ENCODE measurements around the gene PNRC2. TPM values are rescaled to one million over a fixed set of nuclear protein-coding genes. Genes with fewer than 3 reads are reported as not detected.

The PNRC2 gene
- total and polyA plus RNA-seq, 10 of the 15 experiments (the other 5 are each of a cell fraction or from before 2014, with no cell fraction given) = 106 to 205 (median 163) TPM

- ChIA-PET SMC1A (ENCODE audit: uncharacterized antibody, unreplicated experiment) (interaction anchor here (1.2 to 4.4 kb wide), 11 partner anchors 27 to 192 kb away, joined by 3 to 117 read pairs (median 13); partner anchors contain the start of gene PITHD1), POLR2A (interaction anchor here (0.6 to 2.5 kb wide), 3 partner anchors 49 to 135 kb away, joined by 3 to 14 read pairs (median 3); no protein-coding TSS in a partner anchor), CTCF (interaction anchor here (0.6 to 4.2 kb wide), 10 partner anchors 8 to 144 kb away, joined by 3 to 220 read pairs (median 22); partner anchors contain the start of genes HMGCL and PITHD1), RAD21 (ENCODE audit: unreplicated experiment) (interaction anchor here (2.2 to 3.8 kb wide), 6 partner anchors 8 to 144 kb away, joined by 15 to 175 read pairs (median 27); partner anchors contain the start of gene GALE)
- H3K36me3 ChIP-seq (ENCODE audit: control insufficient read depth in 2 of 2, insufficient read depth in 2 of 2, low read length in 1 of 2) = no peaks in the 10 kb centered on the region
- H3K4me1 ChIP-seq (ENCODE audit: control insufficient read depth, insufficient read depth, low read length) = peaks cover 37% of the 10 kb centered on the region
- H3K9ac ChIP-seq (ENCODE audit: control insufficient read depth, insufficient read depth, low read length) = no peak overlapping the region
- peaks cover 35% of the 10 kb centered on the region for H3K79me2 ChIP-seq (ENCODE audit: control insufficient read depth, insufficient read depth, low read length)
- TF ChIP-seq MLLT1 (IDR thresholded peaks at IDR 0.05) (no peak), SRF (IDR thresholded peaks at IDR 0.05; ENCODE audit: low read depth in 2 of 2, low read length in 2 of 2) (no peak)
- no peaks in the 10 kb centered on the region for H4K20me1 ChIP-seq (ENCODE audit: control insufficient read depth, insufficient read depth)
- DNase-seq (ENCODE audit: low read depth, low spot score) = no peak
- intact Hi-C loops (cut with micrococcal nuclease; ENCODE audit: unreplicated experiment) = no loop called here
- H2AFZ ChIP-seq (ENCODE audit: control insufficient read depth, low read depth, low read length) = no peak overlapping the region
- no TSS peak for BruUV-seq (replicated peaks)
- H3K27ac ChIP-seq (ENCODE audit: control insufficient read depth, insufficient read depth) = no peak overlapping the region; the same call in 1 of the 2 replicates
- 78% methylated on average over 4 of the region's 4 CpGs for WGBS (ENCODE audit: insufficient coverage, insufficient replicate concordance, low lambda C conversion rate, missing lambda C conversion rate)
- in situ Hi-C loops (cut with MboI) = loop anchor here (5.0 kb wide), 2 partner anchors 108 to 143 kb away; no protein-coding TSS in a partner anchor
- ATAC-seq = no peak
- FAIRE-seq = no peak
- no peak overlapping the region for H3K4me2 ChIP-seq (ENCODE audit: control insufficient read depth, insufficient read depth)
- no peaks in the 10 kb centered on the region for H3K9me3 ChIP-seq (replicated peaks; ENCODE audit: control insufficient read depth, insufficient read depth, low read length)
- no peaks in the 10 kb centered on the region for H3K27me3 ChIP-seq (replicated peaks in 1 of 2; ENCODE audit: control insufficient read depth in 2 of 2, insufficient read depth in 2 of 2, low read length in 1 of 2)
- H3K4me3 ChIP-seq = no peak overlapping the region
Measured at GRCh38 chr1:23914921-23915320, 44.7 kb upstream of the PNRC2 start.

DNA sequence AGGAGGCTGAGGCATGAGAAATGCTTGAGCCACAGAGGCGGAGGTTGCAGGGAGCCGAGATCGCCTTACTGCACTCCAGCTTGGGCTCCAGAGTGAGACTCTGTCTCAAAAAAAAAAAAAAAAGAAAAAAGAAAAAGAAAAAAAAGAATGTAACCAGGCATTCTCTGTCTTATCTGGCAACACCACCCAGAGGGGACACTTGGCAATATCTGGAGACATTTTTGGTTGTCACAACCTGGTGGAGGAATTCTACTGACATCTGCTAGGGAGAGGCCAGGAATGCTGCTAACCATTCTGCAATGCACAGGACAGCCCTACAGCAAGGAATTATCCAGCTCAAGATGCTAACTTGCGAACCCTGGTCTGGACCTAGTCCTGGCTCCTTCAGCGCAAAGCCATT lies 44.2 kb upstream of the PNRC2 start:
- Histone ChIP-seq H3K27ac (ENCODE audit: control insufficient read depth, insufficient read depth) (peak overlapping the region; percentile 71), H3K4me3 (no peak overlapping the region), H3K4me2 (ENCODE audit: control insufficient read depth, insufficient read depth) (peak overlapping the region; percentile 73; the same call in 1 of the 2 replicates), H3K9ac (ENCODE audit: control insufficient read depth, insufficient read depth, low read length) (no peak overlapping the region; the same call in 1 of the 2 replicates), H3K79me2 (ENCODE audit: control insufficient read depth, insufficient read depth, low read length) (peaks cover 30% of the 10 kb centered on the region), H3K27me3 (replicated peaks in 1 of 2; ENCODE audit: control insufficient read depth in 2 of 2, insufficient read depth in 2 of 2, low read length in 1 of 2) (no peaks in the 10 kb centered on the region), H2AFZ (ENCODE audit: control insufficient read depth, low read depth, low read length) (no peak overlapping the region), H4K20me1 (ENCODE audit: control insufficient read depth, insufficient read depth) (no peaks in the 10 kb centered on the region), H3K9me3 (replicated peaks; ENCODE audit: control insufficient read depth, insufficient read depth, low read length) (no peaks in the 10 kb centered on the region), H3K4me1 (ENCODE audit: control insufficient read depth, insufficient read depth, low read length) (peaks cover 37% of the 10 kb centered on the region), H3K36me3 (ENCODE audit: control insufficient read depth in 2 of 2, insufficient read depth in 2 of 2, low read length in 1 of 2) (no peaks in the 10 kb centered on the region)
- intact Hi-C loops (cut with micrococcal nuclease; ENCODE audit: unreplicated experiment) (no loop called here), in situ Hi-C loops (cut with MboI) (loop anchor here (5.0 kb wide), 2 partner anchors 108 to 143 kb away; no protein-coding TSS in a partner anchor)
- FAIRE-seq = no peak
- ChIA-PET SMC1A (ENCODE audit: uncharacterized antibody, unreplicated experiment) (interaction anchor here (0.8 to 4.4 kb wide), 15 partner anchors 9 to 193 kb away, joined by 3 to 117 read pairs (median 9); partner anchors contain the start of gene PITHD1), RAD21 (ENCODE audit: unreplicated experiment) (interaction anchor here (0.6 to 3.8 kb wide), 12 partner anchors 8 to 217 kb away, joined by 3 to 175 read pairs (median 12); partner anchors contain the start of genes GALE and HMGCL), POLR2A (interaction anchor here (0.5 to 2.5 kb wide), 5 partner anchors 49 to 136 kb away, joined by 3 to 14 read pairs (median 3); partner anchors contain the start of gene HMGCL), CTCF (interaction anchor here (0.6 to 4.2 kb wide), 16 partner anchors 9 to 144 kb away, joined by 3 to 220 read pairs (median 10); partner anchors contain the start of genes HMGCL and PITHD1)
- no peak for ATAC-seq
- no TSS peak for BruUV-seq (replicated peaks)
- 100% methylated on average over 3 of the region's 5 CpGs for WGBS (ENCODE audit: insufficient coverage, insufficient replicate concordance, low lambda C conversion rate, missing lambda C conversion rate)
- DNase-seq (ENCODE audit: low read depth, low spot score) = no peak
- TF ChIP-seq, protein P1, sequence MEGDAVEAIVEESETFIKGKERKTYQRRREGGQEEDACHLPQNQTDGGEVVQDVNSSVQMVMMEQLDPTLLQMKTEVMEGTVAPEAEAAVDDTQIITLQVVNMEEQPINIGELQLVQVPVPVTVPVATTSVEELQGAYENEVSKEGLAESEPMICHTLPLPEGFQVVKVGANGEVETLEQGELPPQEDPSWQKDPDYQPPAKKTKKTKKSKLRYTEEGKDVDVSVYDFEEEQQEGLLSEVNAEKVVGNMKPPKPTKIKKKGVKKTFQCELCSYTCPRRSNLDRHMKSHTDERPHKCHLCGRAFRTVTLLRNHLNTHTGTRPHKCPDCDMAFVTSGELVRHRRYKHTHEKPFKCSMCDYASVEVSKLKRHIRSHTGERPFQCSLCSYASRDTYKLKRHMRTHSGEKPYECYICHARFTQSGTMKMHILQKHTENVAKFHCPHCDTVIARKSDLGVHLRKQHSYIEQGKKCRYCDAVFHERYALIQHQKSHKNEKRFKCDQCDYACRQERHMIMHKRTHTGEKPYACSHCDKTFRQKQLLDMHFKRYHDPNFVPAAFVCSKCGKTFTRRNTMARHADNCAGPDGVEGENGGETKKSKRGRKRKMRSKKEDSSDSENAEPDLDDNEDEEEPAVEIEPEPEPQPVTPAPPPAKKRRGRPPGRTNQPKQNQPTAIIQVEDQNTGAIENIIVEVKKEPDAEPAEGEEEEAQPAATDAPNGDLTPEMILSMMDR (IDR thresholded peaks at IDR 0.05 in 2 of 3, conservative IDR thresholded peaks at IDR 0.05 in 1 of 3; ENCODE audit: control insufficient read depth in 2 of 3, extremely low read depth in 1 of 3, insufficient read depth in 1 of 3, low read depth in 3 of 3, low read length in 3 of 3) = peak in 2 of 3 experiments; percentile 7 to 34; a peak in 1 of 6 replicates
- TF ChIP-seq PML (IDR thresholded peaks at IDR 0.05; ENCODE audit: low read length) (no peak), BMI1 (IDR thresholded peaks at IDR 0.05; ENCODE audit: borderline replicate concordance) (no peak), RAD21 (IDR thresholded peaks at IDR 0.05; ENCODE audit: insufficient read depth, low read depth, low read length) (peak; percentile 57), ZBTB4 (CRISPR knock-in tag; IDR thresholded peaks at IDR 0.05) (no peak), NFYA (IDR thresholded peaks at IDR 0.05; ENCODE audit: borderline replicate concordance, low read depth, low read length) (no peak)
